Esophagus muscularis mucosa (tissue), 4 donors: ENCODE data around the gene ZNF644. TPM values are rescaled to one million over a fixed set of nuclear protein-coding genes. Genes with fewer than 3 reads are reported as not detected.
"Not testable (repeated sequence)": the region's sequence is repeated elsewhere in the genome, so short reads cannot be mapped to it uniquely, and the experiment has no call there.

Experiments
- DNase-seq: peaks from one replicate; pipeline ENCODE4 v3.0.0-alpha.2; 2017; ENCODE audit errors: extremely low spot score
- H3K27ac ChIP-seq, 4 donors: fragments of 200-600 bp; sonication (generic); replicated peaks in 1 of 4; 1 replicate in 3 of 4; 2 replicates in 1 of 4; pipeline ENCODE4 v1.5.1; 2016 to 2019; ENCODE audit warnings: mild to moderate bottlenecking in 1 of 4
- H3K27me3 ChIP-seq, 4 donors: fragments of 200-600 bp; sonication (generic); one replicate each; pipeline versions ENCODE4 v1.5.1 to v1.6.0; 2016 to 2019
- H3K36me3 ChIP-seq, 4 donors: fragments of 200-600 bp; sonication (generic); one replicate each; pipeline ENCODE4 v1.5.1; 2016 to 2019
- H3K4me1 ChIP-seq, 4 donors: fragments of 200-600 bp; sonication (generic); one replicate each; pipeline ENCODE4 v1.5.1; 2016 to 2019
- H3K4me3 ChIP-seq, 4 donors: fragments of 200-600 bp; sonication (generic); 1 replicate in 2 of 4; 2 replicates in 2 of 4; pipeline ENCODE4 v1.5.1; 2016 to 2019; ENCODE audit warnings: mild to moderate bottlenecking in 4 of 4, moderate library complexity in 1 of 4
- H3K9me3 ChIP-seq, 4 donors: fragments of 200-600 bp; sonication (generic); 1 replicate in 3 of 4; 2 replicates in 1 of 4; pipeline ENCODE4 v1.5.1; 2016 to 2019
- EP300 ChIP-seq: sonication (generic); formaldehyde crosslinking; IDR thresholded peaks from one replicate; pipeline ENCODE4 v1.6.1; 2017; ENCODE audit warnings: antibody characterized with exemption
- POLR2A ChIP-seq: fragments of 450-650 bp; IDR thresholded peaks from one replicate; pipeline ENCODE4 v1.6.1; 2017; ENCODE audit warnings: antibody characterized with exemption, moderate library complexity, mild to moderate bottlenecking, low read depth
- POLR2AphosphoS5 ChIP-seq, 2 donors: sonication (generic); formaldehyde crosslinking; IDR thresholded peaks; one replicate each; pipeline ENCODE4 v1.6.1; 2017; ENCODE audit warnings: antibody characterized with exemption in 2 of 2
- WGBS: methylation state at CpG from one replicate; pipeline ENCODE4 v1.1.5; 2018; 5-methylcytosine and 5-hydroxymethylcytosine counted together
- intact Hi-C: fragments of 100-400 bp; cut with DNase I; formaldehyde crosslinking; loops from one replicate; pipeline ENCODE4 v1.15.1; 2023
- total RNA-seq, 4 donors: library from RNA; depleted of rRNA; stranded (reverse); fragments of >200 nt; gene quantifications; one replicate each; pipeline versions ENCODE4 v1.1.0 to v1.2.1, GENCODE V29; 2016
- TF ChIP-seq, protein P1 (sequence below), 3 experiments: fragments of 200-600 bp in 2 of 3; fragments of 450-650 bp in 1 of 3; sonication (generic) in 2 of 3; IDR thresholded peaks; one replicate each; pipeline ENCODE4 v1.5.1; 2017 to 2019; ENCODE audit warnings: antibody characterized with exemption in 3 of 3, mild to moderate bottlenecking in 2 of 3, moderate library complexity in 1 of 3

Gene ZNF644
- total RNA-seq, 4 donors from 2014 or later: 44.8 to 64.8 (median 45.2) TPM

DNA sequence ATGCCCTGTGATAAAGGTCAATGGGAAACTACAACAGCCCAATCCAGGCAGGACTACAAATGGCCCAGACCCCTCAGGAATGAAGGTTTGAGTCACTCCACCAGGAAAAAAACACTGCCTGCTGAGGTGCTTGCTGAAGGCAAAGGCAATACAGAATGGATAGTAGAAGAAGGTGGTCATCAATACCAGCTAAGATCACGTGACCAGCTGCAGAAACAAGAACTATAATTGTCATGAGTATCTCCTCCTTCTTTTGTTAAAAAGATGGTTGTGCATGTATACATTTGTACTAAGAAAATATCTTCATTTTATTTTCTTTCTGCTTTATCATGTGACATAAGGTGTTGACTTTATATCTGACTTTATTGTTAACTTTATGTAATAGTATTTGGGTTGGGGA, 23.4 kb upstream of the ZNF644 start:
- no peak for TF ChIP-seq EP300
- no peak for TF ChIP-seq POLR2A
- TF ChIP-seq, protein P1, sequence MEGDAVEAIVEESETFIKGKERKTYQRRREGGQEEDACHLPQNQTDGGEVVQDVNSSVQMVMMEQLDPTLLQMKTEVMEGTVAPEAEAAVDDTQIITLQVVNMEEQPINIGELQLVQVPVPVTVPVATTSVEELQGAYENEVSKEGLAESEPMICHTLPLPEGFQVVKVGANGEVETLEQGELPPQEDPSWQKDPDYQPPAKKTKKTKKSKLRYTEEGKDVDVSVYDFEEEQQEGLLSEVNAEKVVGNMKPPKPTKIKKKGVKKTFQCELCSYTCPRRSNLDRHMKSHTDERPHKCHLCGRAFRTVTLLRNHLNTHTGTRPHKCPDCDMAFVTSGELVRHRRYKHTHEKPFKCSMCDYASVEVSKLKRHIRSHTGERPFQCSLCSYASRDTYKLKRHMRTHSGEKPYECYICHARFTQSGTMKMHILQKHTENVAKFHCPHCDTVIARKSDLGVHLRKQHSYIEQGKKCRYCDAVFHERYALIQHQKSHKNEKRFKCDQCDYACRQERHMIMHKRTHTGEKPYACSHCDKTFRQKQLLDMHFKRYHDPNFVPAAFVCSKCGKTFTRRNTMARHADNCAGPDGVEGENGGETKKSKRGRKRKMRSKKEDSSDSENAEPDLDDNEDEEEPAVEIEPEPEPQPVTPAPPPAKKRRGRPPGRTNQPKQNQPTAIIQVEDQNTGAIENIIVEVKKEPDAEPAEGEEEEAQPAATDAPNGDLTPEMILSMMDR (IDR thresholded peaks at IDR 0.05): no peak
- no peak for TF ChIP-seq POLR2AphosphoS5 (IDR thresholded peaks at IDR 0.05)

DNA sequence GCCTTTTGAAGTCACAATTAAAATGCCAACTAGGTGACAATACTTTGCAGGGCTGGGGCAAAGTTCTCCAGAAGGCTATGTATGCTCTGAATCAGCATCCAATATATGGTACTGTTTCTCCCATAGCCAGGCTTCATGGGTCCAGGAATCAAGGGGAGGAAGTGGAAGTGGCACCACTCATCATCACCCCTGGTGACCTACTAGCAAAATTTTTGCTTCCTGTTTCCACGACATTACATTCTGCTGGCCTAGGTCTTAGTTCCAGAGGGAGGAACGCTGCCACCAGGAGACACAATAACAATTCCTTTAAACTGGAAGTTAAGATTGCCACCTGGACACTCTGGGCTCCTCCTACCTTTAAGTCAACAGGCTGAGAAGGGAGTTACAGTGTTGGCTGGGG, 22.9 kb upstream of the ZNF644 start:
- 65% methylated on average over 2 of the region's 2 CpGs for WGBS
- H3K27ac ChIP-seq, H3K36me3 ChIP-seq, H3K4me3 ChIP-seq, H3K27me3 ChIP-seq, intact Hi-C loops, H3K4me1 ChIP-seq, DNase-seq: not testable (repeated sequence)
- H3K9me3 ChIP-seq: peaks cover 0 to 11% (median 7%) of the 10 kb centered on the region in 4 donors

More for the DNA sequence above, 23.4 kb upstream of the ZNF644 start:
- DNase-seq: no peak
- Histone ChIP-seq H3K27me3 (no peaks in the 10 kb centered on the region), H3K36me3 (no peaks in the 10 kb centered on the region), H3K4me3 (no peak overlapping the region), H3K27ac (no peak overlapping the region), H3K4me1 (no peaks in the 10 kb centered on the region), H3K9me3 (peaks cover 0 to 11% (median 7%) of the 10 kb centered on the region in 4 donors)
- intact Hi-C loops: no loop called here
- 85% methylated on average over 1 of the region's 1 CpG for WGBS

DNA sequence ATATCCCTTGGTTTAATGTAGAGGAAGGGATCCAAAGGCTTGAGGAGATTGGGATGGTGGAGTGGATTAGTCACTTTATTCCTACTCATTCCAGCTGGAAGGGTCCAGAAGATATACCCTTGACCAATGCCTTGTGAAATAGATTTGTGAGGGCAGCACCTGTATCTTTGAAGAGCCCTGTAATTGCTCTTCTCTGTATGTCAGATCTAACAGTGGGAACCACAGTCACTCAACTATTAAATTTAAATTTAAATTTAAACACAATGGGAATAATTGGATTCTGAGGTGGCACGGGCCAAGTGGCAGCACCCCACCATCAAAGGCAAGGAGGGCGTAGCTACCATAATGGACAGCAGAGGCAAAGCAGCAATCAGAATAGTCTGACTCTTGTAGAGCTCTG, 20.5 kb upstream of the ZNF644 start:
- H3K36me3 ChIP-seq, H3K4me1 ChIP-seq, DNase-seq, H3K4me3 ChIP-seq, intact Hi-C loops, H3K27ac ChIP-seq, H3K27me3 ChIP-seq: not testable (repeated sequence)
- peaks cover 0 to 11% (median 7%) of the 10 kb centered on the region in 4 donors for H3K9me3 ChIP-seq
- 79% methylated on average over 2 of the region's 2 CpGs for WGBS

DNA sequence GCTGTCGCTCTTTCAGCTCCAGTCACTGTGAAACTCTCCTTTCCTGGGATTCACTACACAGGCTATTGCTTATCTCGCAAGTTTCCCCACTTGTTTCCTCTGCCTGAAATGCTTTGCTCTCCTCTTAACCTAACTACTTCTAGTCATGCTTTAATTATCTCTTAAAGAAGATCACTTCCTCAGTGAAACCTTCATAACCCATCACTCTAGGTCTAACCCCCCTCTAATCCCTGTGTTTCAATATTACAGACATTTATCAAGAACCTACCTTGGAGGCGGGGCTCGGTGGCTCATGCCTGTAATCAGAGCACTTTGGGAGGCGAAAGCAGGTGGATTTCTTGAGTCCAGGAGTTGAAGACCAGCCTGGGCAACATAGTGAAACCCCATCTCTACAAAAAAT, 16.7 kb upstream of the ZNF644 start:
- TF ChIP-seq EP300 (no peak), POLR2A (no peak), POLR2AphosphoS5 (IDR thresholded peaks at IDR 0.05) (no peak)
- TF ChIP-seq, protein P1 (IDR thresholded peaks at IDR 0.05): no peak
- Histone ChIP-seq H3K27ac (no peak overlapping the region), H3K9me3 (peaks cover 0 to 11% (median 7%) of the 10 kb centered on the region in 4 donors), H3K36me3 (no peaks in the 10 kb centered on the region), H3K4me1 (peaks cover 0 to 9% (median 6%) of the 10 kb centered on the region in 4 donors), H3K4me3 (no peak overlapping the region), H3K27me3 (no peaks in the 10 kb centered on the region)
- 91% methylated on average over 5 of the region's 5 CpGs for WGBS
- intact Hi-C loops: no loop called here
- no peak for DNase-seq

DNA sequence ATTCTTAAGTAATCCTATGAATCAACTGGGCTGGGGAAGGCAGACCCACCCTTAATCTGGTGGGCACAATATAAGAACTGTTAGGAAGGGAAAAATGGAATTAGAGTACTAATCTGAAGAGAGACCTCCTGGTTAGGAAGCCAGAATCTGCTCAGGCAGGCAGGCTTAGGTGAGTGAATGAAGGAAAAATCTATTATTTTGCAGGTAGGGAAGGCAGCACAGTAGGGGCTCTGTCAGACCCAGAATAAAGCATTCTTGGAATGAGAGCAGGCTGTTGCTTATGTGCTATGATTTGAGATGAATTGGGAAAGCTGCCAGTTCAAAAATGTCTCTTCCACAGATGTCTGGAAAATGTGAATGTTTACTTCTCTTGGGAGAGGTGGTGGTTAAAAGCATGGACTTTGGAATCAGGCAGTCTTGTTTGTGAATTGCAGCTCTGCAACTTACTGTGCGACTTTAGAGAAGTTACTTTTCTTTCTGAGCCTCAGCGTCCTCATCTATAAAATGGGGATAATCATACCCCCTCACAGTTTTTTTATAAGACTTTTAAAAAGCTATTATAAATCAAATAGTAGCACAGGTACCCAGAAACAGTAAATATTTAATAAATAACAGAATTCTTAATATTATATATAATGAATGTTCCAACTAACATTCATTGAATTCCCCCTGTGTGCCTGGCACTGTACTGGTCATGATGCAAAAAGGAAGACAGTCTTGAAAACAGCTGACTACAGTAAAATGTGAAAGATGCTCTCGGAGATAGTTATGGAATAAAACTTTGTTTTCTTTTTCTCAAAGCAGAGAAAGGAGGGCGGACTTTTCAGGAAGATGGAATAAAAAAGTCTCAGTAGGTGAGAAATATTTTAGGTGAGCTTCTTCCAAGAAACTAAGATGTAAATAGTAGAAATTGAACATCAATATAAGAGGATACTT, 15.3 kb upstream of the ZNF644 start:
- peaks cover 0 to 9% (median 6%) of the 10 kb centered on the region in 4 donors for H3K4me1 ChIP-seq
- intact Hi-C loops: no loop called here
- H3K27me3 ChIP-seq: no peaks in the 10 kb centered on the region
- peaks cover 0 to 4% (median 1%) of the 10 kb centered on the region in 4 donors for H3K9me3 ChIP-seq
- no peak overlapping the region for H3K4me3 ChIP-seq
- no peak overlapping the region for H3K27ac ChIP-seq
- TF ChIP-seq EP300 (no peak), POLR2AphosphoS5 (IDR thresholded peaks at IDR 0.05) (no peak), POLR2A (no peak)
- TF ChIP-seq, protein P1 (IDR thresholded peaks at IDR 0.05): no peak
- no peaks in the 10 kb centered on the region for H3K36me3 ChIP-seq
- DNase-seq: no peak
- WGBS: 70% methylated on average over 4 of the region's 4 CpGs
